BLaER1 treated with 17β-estradiol and CSF1 and Interleukin-3, amounts not matched to agents 10 nM and 100 nM (cell line): ENCODE measurements around the gene BHLHE23.

Source experiments
- H3K27ac ChIP-seq, 11 experiments: shearing (Covaris generic); formaldehyde crosslinking; 2 replicates each; pipeline ENCODE4 v1.8.1; 2022
- H3K27me3 ChIP-seq, 11 experiments: shearing (Covaris generic); formaldehyde crosslinking; 2 replicates each; pipeline ENCODE4 v1.8.1; 2022
- H3K36me3 ChIP-seq, 11 experiments: shearing (Covaris generic); formaldehyde crosslinking; 2 replicates each; pipeline ENCODE4 v1.8.1; 2022
- H3K4me1 ChIP-seq, 10 experiments: shearing (Covaris generic); formaldehyde crosslinking; 2 replicates each; pipeline ENCODE4 v1.8.1; 2022
- H3K4me2 ChIP-seq, 11 experiments: shearing (Covaris generic); formaldehyde crosslinking; 2 replicates each; pipeline ENCODE4 v1.8.1; 2022
- H3K4me3 ChIP-seq, 10 experiments: shearing (Covaris generic); formaldehyde crosslinking; 2 replicates each; pipeline ENCODE4 v1.8.1; 2022
- H3K9ac ChIP-seq, 11 experiments: shearing (Covaris generic); formaldehyde crosslinking; 2 replicates each; pipeline ENCODE4 v1.8.1; 2022
- H3K9me3 ChIP-seq, 11 experiments: shearing (Covaris generic); formaldehyde crosslinking; replicated peaks in 1 of 11; 2 replicates each; pipeline ENCODE4 v1.8.1; 2022
- H4K20me1 ChIP-seq, 11 experiments: shearing (Covaris generic); formaldehyde crosslinking; 2 replicates each; pipeline ENCODE4 v1.8.1; 2022
- Cebpa-rat ChIP-seq, 11 experiments: shearing (Covaris generic); IDR thresholded peaks; 2 replicates each; pipeline ENCODE4 v1.8.1; 2022

The BHLHE23 gene

DNA sequence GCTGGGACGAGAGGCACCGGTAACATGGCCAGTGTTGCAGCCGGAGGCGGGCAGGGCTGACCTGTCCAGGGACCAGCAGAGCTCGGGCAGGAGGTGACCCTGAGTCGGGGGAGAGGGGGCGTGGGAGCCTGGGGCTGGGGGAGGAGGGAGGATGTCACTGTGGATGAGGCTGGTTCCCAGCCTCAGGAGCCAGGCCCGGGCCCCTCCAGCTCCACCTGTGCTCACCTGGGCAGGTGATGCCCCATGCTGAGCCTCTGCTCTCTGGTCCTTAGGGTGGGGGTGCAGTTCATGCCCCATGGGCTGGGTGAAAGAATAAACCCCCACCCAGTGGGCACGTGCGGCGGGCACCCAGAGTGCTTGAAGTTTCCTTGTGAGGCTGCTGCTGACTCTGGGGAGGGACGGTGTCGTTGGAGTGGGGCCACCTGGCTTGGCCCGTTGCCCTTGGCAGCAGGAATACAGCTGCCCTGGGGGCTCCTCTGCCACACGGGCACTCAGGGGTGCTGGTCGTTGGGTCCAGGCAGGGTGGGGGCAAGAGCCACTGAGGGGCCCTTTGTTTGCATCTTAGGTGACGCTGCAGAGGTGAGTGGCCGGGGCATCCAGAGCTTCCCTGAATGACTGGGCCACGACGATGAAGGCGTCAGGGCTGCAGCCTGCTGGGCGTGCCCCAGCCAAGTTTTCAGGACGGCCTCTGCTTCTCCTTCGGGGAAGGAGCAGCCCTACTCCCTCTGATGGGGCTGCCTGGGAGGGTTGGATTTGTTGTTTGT, 24.7 kb upstream of the BHLHE23 start:
- no peaks in the 10 kb centered on the region for H4K20me1 ChIP-seq
- no peaks in the 10 kb centered on the region for H3K36me3 ChIP-seq
- H3K4me3 ChIP-seq, result no peak overlapping the region
- no peak overlapping the region for H3K9ac ChIP-seq
- no peak overlapping the region for H3K27ac ChIP-seq
- H3K27me3 ChIP-seq, result peaks cover 8 to 37% (median 17%) of the 10 kb centered on the region in 11 experiments; a peak in 21 of 22 replicates
- peak overlapping the region in 7 of 11 experiments; percentile 76 to 88 (median 85); a peak in 11 of 22 replicates for H3K4me2 ChIP-seq
- no peak for TF ChIP-seq Cebpa-rat (IDR thresholded peaks at IDR 0.05)
- peaks cover 31 to 83% (median 72%) of the 10 kb centered on the region in 10 experiments for H3K4me1 ChIP-seq
- no peaks in the 10 kb centered on the region for H3K9me3 ChIP-seq

DNA sequence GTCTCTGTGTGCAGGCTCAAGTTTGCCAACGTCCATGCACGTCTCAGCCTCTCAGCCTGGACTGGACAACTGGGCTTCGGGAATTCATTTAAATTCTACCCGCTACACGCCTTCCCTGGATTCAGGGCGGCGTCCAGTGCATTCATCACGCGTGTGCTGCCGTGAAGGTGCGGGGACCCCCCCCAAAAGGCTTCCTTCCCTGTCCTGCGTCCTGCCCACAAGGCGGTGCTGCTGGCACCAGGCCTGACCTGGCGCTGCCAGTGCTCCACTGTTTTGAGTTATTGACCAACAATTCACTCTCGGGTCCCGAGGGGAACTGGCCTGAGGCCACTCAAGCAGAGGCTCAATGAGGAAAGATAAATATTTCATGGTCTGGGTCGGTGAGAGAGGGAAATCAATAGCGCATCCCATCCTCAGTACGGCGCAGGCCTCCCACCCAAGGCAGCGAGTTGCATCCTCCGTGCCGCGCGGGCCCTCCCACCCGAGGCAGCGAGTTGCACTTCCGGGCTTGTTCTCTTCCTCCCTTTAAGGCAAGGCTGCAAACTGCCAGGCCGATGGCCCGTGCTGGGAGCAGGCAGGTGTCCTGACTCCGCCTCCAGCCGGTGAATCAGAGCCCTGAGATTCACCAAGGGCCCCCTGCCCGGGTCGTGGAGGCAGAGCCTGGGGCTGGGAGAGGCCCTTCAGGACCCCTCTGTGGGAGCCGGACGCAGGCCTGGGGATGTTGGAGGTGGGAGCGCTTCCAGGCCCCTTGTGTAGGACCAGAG, 22.8 kb upstream of the BHLHE23 start:
- H3K4me2 ChIP-seq, result peak overlapping the region; percentile 38 to 76 (median 61)
- peaks cover 8 to 55% (median 19%) of the 10 kb centered on the region in 11 experiments; a peak in 21 of 22 replicates for H3K27me3 ChIP-seq
- no peaks in the 10 kb centered on the region for H3K36me3 ChIP-seq
- peak overlapping the region in 4 of 11 experiments; percentile 5 to 37 (median 26); a peak in 3 of 22 replicates for H3K9ac ChIP-seq
- H4K20me1 ChIP-seq, result 0 out of 22 replicates have a peak, but pooled peaks cover 0 to 4% (median 0%) of the 10 kb centered on the region in 11 experiments
- TF ChIP-seq Cebpa-rat (IDR thresholded peaks at IDR 0.05), result no peak
- peak overlapping the region in 3 of 11 experiments; percentile 7 to 26 (median 12); a peak in 3 of 22 replicates for H3K27ac ChIP-seq
- H3K4me3 ChIP-seq, result no peak overlapping the region
- H3K9me3 ChIP-seq, result no peaks in the 10 kb centered on the region
- H3K4me1 ChIP-seq, result peaks cover 50 to 93% (median 87%) of the 10 kb centered on the region in 10 experiments

DNA sequence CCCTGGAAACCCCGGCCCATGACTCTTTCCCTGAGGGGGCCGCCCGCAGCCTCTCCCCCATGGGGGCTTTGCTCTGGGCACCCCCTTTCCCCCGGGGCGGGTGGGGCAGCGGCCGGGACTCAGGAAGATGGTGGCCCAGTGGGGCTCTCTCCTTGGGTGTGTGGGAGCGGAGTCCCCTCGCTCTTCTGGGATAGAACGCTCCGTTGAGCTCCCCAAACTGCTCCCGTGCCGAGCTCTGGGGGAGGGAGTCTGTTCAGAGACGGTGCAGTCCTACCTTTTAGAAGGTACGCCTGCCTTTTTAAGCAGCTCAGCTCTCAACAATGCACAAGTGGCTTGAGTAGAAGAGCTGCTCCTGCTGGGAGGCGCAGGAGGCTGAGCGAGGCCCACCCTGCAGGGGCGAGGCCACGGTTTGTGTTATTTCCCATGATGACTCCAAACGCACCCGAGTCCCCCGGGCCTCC, 21.7 kb upstream of the BHLHE23 start:
- H4K20me1 ChIP-seq, result 0 out of 22 replicates have a peak, but pooled peaks cover 0 to 9% (median 0%) of the 10 kb centered on the region in 11 experiments
- no peak overlapping the region; a peak in 1 of 20 replicates for H3K4me3 ChIP-seq
- H3K27me3 ChIP-seq, result peaks cover 8 to 65% (median 19%) of the 10 kb centered on the region in 11 experiments; a peak in 21 of 22 replicates
- peaks cover 42 to 92% (median 83%) of the 10 kb centered on the region in 10 experiments for H3K4me1 ChIP-seq
- no peak overlapping the region for H3K27ac ChIP-seq
- H3K4me2 ChIP-seq, result peak overlapping the region; percentile 55 to 91 (median 67)
- H3K36me3 ChIP-seq, result no peaks in the 10 kb centered on the region
- peak overlapping the region in 3 of 11 experiments; percentile 11 to 50 (median 44); a peak in 2 of 22 replicates for H3K9ac ChIP-seq
- TF ChIP-seq Cebpa-rat (IDR thresholded peaks at IDR 0.05), result no peak
- H3K9me3 ChIP-seq, result no peaks in the 10 kb centered on the region

DNA sequence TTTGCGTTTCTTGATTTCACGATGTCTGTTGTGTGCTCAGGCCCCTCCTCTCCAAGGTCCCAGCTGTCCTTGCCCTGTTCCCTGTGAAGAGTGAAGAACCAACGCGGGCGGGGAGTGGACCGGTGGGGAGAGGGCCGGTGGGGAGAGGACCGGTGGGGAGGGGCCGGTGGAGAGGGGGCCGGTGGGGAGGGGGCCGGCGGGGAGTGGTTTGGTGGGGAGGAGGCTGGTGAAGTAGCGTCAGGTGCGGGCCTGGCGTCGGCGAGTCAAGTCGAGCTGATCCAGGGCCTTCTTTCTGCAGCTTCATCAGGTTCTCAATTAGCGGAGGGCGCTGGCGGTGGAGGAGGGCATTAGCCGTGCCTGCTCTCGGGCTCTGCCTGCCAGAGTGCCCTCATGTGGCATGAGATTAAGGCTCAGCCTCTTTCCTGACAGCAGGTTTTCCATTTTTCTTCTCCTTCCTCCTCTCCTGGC, 21.2 kb upstream of the BHLHE23 start:
- 0 out of 22 replicates have a peak, but pooled peaks cover 0 to 9% (median 0%) of the 10 kb centered on the region in 11 experiments for H4K20me1 ChIP-seq
- peaks cover 37 to 92% (median 82%) of the 10 kb centered on the region in 10 experiments for H3K4me1 ChIP-seq
- no peaks in the 10 kb centered on the region for H3K36me3 ChIP-seq
- no peak for TF ChIP-seq Cebpa-rat (IDR thresholded peaks at IDR 0.05)
- peak overlapping the region in 3 of 11 experiments; percentile 11 to 50 (median 44); a peak in 2 of 22 replicates for H3K9ac ChIP-seq
- peak overlapping the region; percentile 55 to 98 (median 91) for H3K4me2 ChIP-seq
- H3K27ac ChIP-seq, result no peak overlapping the region
- H3K4me3 ChIP-seq, result no peak overlapping the region; a peak in 1 of 20 replicates
- no peaks in the 10 kb centered on the region for H3K9me3 ChIP-seq
- peaks cover 8 to 68% (median 19%) of the 10 kb centered on the region in 11 experiments; a peak in 21 of 22 replicates for H3K27me3 ChIP-seq

DNA sequence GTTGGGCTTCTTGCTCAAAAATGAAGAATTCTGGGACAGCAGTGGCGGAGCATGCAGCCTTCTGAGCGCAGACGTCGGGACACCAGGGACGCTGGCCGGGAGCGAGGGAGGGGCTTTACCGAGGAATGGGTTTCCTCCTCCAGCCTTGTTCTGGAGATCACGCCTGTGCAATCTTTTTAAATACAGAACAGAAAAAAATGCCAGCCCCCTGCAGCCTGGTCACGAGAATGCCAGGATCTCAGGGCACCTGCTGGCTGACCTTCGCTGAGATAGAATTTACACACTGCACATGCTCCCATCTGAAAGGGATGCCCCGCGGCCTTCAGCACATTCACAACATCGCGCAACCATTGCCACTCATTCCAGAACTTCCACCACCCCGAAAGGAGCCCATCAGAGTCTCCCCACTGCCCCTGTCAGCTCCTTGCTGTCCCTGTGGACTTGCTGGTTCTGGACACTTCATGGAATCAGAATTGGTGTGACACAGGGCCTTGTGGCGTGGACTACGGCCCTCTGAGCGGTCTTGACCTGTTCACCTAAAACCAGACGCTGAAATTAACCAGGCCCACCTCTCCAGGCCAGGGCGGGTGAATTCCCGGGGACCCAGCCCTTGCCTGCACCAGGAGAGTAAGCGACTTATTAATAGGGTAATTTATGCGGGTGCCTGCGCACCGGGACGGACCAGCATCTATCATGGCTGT, 20.6 kb upstream of the BHLHE23 start:
- no peaks in the 10 kb centered on the region for H3K36me3 ChIP-seq
- TF ChIP-seq Cebpa-rat (IDR thresholded peaks at IDR 0.05), result no peak
- peak overlapping the region in 10 of 11 experiments; percentile 86 to 98 (median 91); a peak in 19 of 22 replicates for H3K4me2 ChIP-seq
- H3K27ac ChIP-seq, result 0 out of 22 replicates have a peak overlapping the region, but pooled peaks of 1 of the 11 experiments have one; percentile 76
- 0 out of 22 replicates have a peak, but pooled peaks cover 0 to 9% (median 0%) of the 10 kb centered on the region in 11 experiments for H4K20me1 ChIP-seq
- peaks cover 8 to 65% (median 19%) of the 10 kb centered on the region in 11 experiments; a peak in 21 of 22 replicates for H3K27me3 ChIP-seq
- H3K9ac ChIP-seq, result peak overlapping the region in 1 of 11 experiments; percentile 75; a peak in 2 of 22 replicates
- peaks cover 31 to 92% (median 82%) of the 10 kb centered on the region in 10 experiments for H3K4me1 ChIP-seq
- no peak overlapping the region for H3K4me3 ChIP-seq
- no peaks in the 10 kb centered on the region for H3K9me3 ChIP-seq

DNA sequence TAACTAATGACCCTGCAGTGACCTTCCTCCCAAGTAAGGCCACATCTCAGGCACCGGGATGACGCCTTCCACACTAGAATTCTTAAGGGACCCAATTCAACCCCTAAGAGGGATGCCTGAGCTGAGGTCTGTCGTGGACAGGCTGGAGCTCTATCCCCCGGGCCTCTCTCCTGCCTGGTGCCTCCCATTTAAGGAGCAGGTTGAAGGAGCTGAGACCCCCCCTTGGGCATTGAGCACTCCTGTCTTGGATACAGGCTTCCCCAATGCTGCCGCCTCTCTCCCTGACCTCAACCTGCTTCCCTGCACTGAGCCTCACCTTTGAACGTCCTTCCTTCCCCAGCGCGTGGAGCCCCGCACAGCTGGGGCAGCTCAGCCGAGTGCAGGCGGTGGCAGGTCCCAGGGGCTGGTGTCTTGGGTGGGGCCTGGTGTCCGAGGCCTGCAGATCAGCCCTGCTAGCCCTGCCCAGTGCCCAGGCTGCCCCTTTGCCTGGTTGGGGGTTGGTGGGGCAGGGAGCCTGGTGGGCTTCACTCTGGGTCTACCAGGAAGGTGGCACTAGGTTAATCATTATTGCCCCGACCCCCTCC, 19.9 kb upstream of the BHLHE23 start:
- Histone ChIP-seq H3K4me1 (peaks cover 30 to 92% (median 77%) of the 10 kb centered on the region in 10 experiments), H3K9ac (peak overlapping the region in 4 of 11 experiments; percentile 61 to 75 (median 70); a peak in 7 of 22 replicates), H3K27me3 (peaks cover 8 to 64% (median 19%) of the 10 kb centered on the region in 11 experiments; a peak in 21 of 22 replicates), H3K9me3 (no peaks in the 10 kb centered on the region), H3K27ac (peak overlapping the region in 5 of 11 experiments; percentile 65 to 76 (median 70); a peak in 10 of 22 replicates), H3K4me2 (peak overlapping the region; percentile 86 to 98 (median 91)), H3K36me3 (no peaks in the 10 kb centered on the region), H3K4me3 (peak overlapping the region in 1 of 10 experiments; percentile 40; a peak in 1 of 20 replicates), H4K20me1 (0 out of 22 replicates have a peak, but pooled peaks cover 0 to 9% (median 0%) of the 10 kb centered on the region in 11 experiments)
- TF ChIP-seq Cebpa-rat (IDR thresholded peaks at IDR 0.05), result no peak

DNA sequence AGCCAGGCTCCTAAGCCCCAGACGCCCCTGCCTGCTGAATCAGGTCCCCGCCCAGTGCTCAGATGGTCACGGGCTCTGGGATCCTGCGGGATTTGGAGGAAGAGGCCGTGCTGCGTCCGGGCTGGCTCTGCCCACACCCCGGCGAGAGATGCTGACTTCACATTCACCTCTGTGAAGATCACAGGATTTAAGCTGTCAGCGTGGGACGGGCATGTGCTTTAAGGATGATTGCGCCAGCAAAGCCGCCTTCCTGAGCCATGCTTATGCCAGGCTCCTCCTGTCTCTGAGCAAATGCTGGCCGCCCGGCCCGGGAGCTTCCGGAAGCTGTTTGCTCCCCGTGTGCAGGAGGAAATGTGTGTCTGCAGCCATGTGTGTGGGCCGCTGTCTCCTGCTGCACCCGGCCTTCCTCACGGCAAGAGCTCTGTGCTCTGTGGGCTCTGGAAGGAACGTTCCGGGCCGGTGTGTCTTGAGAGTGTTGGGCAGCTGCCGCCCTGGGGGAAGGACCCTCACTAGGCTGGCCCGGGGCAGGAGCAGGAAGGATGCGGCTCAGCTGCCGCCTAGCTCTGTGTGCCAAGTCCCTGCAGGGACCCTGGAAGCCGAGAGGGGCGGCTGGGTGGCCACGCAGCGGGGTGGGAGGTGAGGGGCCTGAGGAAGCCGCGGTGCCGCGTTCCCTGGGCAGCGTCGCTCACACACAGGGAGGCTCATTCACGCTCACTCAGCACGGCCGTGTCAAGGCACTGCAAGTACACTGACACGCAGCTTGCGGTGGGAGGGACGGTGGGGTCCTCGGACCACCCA, 19.0 kb upstream of the BHLHE23 start:
- 0 out of 22 replicates have a peak, but pooled peaks cover 0 to 9% (median 0%) of the 10 kb centered on the region in 11 experiments for H4K20me1 ChIP-seq
- peak overlapping the region in 10 of 11 experiments; percentile 44 to 75 (median 62); a peak in 19 of 22 replicates for H3K9ac ChIP-seq
- H3K4me3 ChIP-seq, result peak overlapping the region; percentile 4 to 49 (median 32); a peak in 14 of 20 replicates
- peak overlapping the region; percentile 86 to 98 (median 91) for H3K4me2 ChIP-seq
- peak in 3 of 11 experiments; percentile 34 to 52 (median 49); a peak in 2 of 22 replicates for TF ChIP-seq Cebpa-rat (IDR thresholded peaks at IDR 0.05)
- no peaks in the 10 kb centered on the region for H3K36me3 ChIP-seq
- H3K9me3 ChIP-seq, result peaks cover 2 to 7% (median 5%) of the 10 kb centered on the region in 11 experiments; a peak in 18 of 22 replicates
- H3K4me1 ChIP-seq, result peaks cover 30 to 88% (median 72%) of the 10 kb centered on the region in 10 experiments
- peaks cover 8 to 64% (median 19%) of the 10 kb centered on the region in 11 experiments; a peak in 21 of 22 replicates for H3K27me3 ChIP-seq
- peak overlapping the region in 9 of 11 experiments; percentile 44 to 76 (median 68); a peak in 19 of 22 replicates for H3K27ac ChIP-seq
